NCI-H187 treated with DMSO at 0.1 percent for 48 hours (cell line): ENCODE data around the gene TMTC1.
"Not testable (repeated sequence)": the region's sequence is repeated elsewhere in the genome, so short reads cannot be mapped to it uniquely, and the experiment has no call there.

ENCODE experiments used
- DNase-seq: peaks from one replicate; lab custom pipeline; 2025; lab: John Stamatoyannopoulos, UW

The TMTC1 gene

GRCh38 chr12:29672580-29672979 is 111.2 kb downstream of the TMTC1 start:
- no peak for DNase-seq

- DNase-seq, result no peak
Observed at GRCh38 chr12:29671742-29672141, 112.0 kb downstream of the TMTC1 start.

- DNase-seq, result no peak
Observed at GRCh38 chr12:29667011-29667410, 116.7 kb downstream of the TMTC1 start.

- no peak for DNase-seq
Observed at GRCh38 chr12:29665107-29665506, 118.6 kb downstream of the TMTC1 start.

- DNase-seq, result no peak
Observed at GRCh38 chr12:29662734-29663323, 120.9 kb downstream of the TMTC1 start.

- no peak for DNase-seq
Observed at GRCh38 chr12:29660847-29661246, 122.9 kb downstream of the TMTC1 start.

GRCh38 chr12:29656762-29657538 is 126.8 kb downstream of the TMTC1 start:
- no peak for DNase-seq

GRCh38 chr12:29655861-29656260 is 127.9 kb downstream of the TMTC1 start:
- no peak for DNase-seq

GRCh38 chr12:29653286-29653685 is 130.5 kb downstream of the TMTC1 start:
- no peak for DNase-seq

- no peak for DNase-seq
Observed at GRCh38 chr12:29650371-29650770, 133.4 kb downstream of the TMTC1 start.

GRCh38 chr12:29649722-29650121 is 134.0 kb downstream of the TMTC1 start:
- no peak for DNase-seq

- no peak for DNase-seq
Observed at GRCh38 chr12:29644536-29645162, 139.1 kb downstream of the TMTC1 start.

GRCh38 chr12:29640589-29641345 is 143.0 kb downstream of the TMTC1 start:
- DNase-seq, result no peak

GRCh38 chr12:29639893-29640495 is 143.7 kb downstream of the TMTC1 start:
- no peak for DNase-seq

GRCh38 chr12:29638528-29638927 is 145.2 kb downstream of the TMTC1 start:
- DNase-seq, result no peak

- DNase-seq, result no peak
Observed at GRCh38 chr12:29634057-29634456, 149.7 kb downstream of the TMTC1 start.

GRCh38 chr12:29630164-29630563 is 153.6 kb downstream of the TMTC1 start:
- DNase-seq, result not testable (repeated sequence)

GRCh38 chr12:29627221-29627620 is 156.5 kb downstream of the TMTC1 start:
- DNase-seq, result no peak

- DNase-seq, result no peak
Observed at GRCh38 chr12:29625359-29625953, 158.3 kb downstream of the TMTC1 start.

GRCh38 chr12:29622251-29622650 is 161.5 kb downstream of the TMTC1 start:
- no peak for DNase-seq

- DNase-seq, result no peak
Observed at GRCh38 chr12:29620030-29620429, 163.7 kb downstream of the TMTC1 start.

- no peak for DNase-seq
Observed at GRCh38 chr12:29617407-29617803, 166.3 kb downstream of the TMTC1 start.
